ENCODE measurements around the gene ARHGEF1. TPM values are rescaled to one million over a fixed set of nuclear protein-coding genes. Genes with fewer than 3 reads are reported as not detected.
"Not testable (repeated sequence)": the region's sequence is repeated elsewhere in the genome, so short reads cannot be mapped to it uniquely, and the experiment has no call there.

Gene ARHGEF1
- total RNA-seq, 2 donors from 2014 or later: 87.8 to 93.6 TPM

DNA sequence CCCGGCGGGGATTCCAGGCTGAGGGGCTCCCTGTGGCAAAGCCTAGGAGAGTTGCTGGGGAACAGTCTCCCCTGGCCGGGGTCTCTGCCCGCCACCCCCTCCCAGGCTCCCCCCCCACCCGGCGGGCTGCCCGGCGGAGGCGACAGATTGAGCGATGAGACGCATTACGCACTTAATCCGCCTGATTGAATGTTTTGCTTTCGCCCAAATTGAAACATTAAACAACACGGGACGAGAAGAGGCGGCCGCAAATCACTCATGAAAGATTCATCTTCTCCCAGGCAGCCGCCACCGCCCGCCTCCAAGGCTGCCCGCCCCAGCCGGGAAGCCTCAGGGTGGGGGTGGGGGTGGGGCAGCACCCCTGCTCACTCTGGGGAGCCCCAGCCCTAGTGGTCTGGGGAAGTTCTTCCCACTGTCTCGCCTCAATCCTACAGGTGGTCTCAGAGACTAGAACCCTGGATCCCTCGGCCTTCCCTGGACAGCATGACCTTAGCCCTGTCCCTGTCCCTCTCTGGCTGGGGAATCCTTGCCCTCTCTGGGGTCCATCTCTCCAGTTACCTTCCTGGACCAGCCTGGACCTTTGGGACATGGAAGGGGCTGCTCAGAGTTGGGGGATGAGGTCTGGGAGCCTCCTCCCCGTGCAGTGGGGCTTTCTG, 52.9 kb downstream of the ARHGEF1 start:
- ATAC-seq (no peak), DNase-seq (no peak)
- intact Hi-C loops (cut with DNase I, micrococcal nuclease): loop anchor here in 1 of 2 donors (10.0 kb wide), 1 partner anchor 61 kb away; the partner anchor contains the start of gene CD79A

DNA sequence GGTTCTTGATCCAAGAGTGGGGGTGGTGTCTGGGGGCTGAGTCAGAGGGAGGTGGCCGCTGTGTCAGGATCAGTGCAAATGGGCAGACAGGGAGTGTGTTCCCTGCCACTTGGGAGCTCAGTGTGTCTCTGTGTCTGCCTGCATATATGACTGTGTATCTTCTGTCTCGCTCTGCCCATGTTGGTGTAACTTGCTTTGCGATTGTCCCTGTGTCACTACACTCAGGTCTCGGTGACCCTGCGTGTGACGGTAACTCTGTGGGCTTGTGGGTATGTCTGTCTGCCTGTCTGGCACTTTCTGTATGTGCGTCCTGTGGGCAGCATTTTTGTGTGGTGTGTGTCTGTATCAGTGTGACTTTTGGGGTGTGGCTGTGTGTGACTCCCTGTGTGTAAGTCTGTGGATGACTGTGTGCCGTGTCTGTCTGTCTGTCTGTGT, 53.4 kb downstream of the ARHGEF1 start:
- ATAC-seq: no peak
- DNase-seq: no peak
- intact Hi-C loops (cut with DNase I, micrococcal nuclease): loop anchor here in 1 of 2 donors (10.0 kb wide), 1 partner anchor 62 kb away; the partner anchor contains the start of gene CD79A

DNA sequence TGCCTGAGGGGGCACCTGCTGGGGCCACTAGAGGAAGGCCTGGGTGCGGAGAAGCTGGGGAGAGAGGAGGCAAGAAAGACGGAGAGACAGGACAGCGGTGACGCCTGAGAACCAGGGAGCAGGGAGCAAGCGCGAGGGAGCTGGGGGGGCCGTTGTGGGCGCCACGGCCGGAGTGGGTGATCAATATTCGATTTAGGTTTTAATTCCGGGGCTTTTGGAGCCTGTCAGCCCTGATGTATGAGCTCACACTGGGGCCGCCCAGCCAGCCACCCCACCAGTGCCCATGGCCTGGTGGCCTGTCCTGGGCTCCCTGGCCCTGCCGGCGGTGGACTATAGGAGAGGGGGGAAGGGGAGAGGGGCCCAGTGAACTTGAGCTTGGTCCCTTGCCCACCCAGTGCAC, 54.0 kb downstream of the ARHGEF1 start:
- DNase-seq: no peak
- no peak for ATAC-seq
- intact Hi-C loops (cut with DNase I, micrococcal nuclease): loop anchor here in 1 of 2 donors (10.0 kb wide), 1 partner anchor 62 kb away; the partner anchor contains the start of gene CD79A

DNA sequence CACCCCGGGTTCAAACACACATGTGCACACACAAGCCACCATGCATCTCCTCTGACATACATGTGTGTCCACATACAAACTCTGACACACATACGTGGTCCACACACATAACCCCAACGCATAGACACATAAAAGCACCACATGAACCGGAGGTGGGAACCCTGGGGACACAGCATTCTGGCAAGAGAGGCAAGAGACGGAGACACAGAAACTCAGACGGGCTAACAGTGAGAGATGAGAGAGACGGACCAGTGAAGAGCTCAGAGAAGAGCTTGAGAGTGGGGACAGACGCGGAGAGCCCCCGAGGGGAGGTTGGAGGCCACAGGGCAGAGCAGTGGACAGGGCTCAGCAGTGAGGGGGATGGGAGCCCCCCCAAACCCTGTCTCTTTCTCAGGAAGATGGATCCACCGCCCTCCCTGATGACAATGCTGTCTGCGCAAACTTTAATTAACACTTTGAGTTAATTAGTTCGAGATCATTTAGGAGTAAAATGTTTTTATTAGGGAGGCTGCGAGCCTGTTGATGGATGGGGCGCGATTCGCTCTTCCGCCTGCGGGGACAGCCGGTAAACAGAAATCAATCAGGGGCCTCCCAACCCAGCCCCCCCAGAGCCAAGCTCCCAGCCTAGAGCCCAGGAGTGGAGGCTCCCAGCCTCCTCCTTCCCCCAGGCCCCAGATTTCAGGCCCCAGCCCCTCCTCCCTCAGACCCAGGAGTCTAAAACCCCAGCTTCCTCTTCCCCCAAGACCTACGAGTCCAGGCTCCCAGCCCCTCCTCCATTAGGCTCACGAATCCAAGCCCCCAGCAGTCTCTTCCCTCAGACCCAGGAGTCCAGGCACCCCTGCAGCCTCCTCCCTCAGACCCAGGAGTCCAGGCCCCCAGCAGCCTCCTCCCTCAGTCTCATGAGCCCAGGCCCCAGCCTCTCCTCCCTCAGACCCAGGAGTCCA, 54.8 kb downstream of the ARHGEF1 start:
- intact Hi-C loops (cut with DNase I, micrococcal nuclease): loop anchor here in 1 of 2 donors (10.0 kb wide), 1 partner anchor 63 kb away; the partner anchor contains the start of gene CD79A
- no peak for DNase-seq
- no peak for ATAC-seq

DNA sequence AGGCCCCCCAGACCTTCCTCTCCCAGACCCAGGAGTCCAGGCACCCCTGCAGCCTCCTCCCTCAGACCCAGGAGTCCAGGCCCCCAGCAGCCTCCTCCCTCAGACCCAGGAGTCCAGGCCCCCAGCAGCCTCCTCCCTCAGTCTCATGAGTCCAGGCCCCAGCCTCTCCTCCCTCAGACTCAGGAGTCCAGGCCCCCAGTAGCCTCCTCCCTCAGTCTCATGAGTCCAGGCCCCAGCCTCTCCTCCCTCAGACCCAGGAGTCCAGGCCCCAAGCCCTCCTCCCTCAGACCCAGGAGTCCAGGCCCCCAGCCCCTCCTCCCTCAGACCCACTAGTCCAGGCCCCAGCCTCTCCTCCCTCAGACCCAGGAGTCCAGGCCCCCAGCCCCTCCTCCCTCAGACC, 56.2 kb downstream of the ARHGEF1 start:
- not testable (repeated sequence) for DNase-seq, ATAC-seq
- intact Hi-C loops (cut with DNase I, micrococcal nuclease): loop anchor here in 1 of 2 donors (10.0 kb wide), 1 partner anchor 64 kb away; the partner anchor contains the start of gene CD79A

DNA sequence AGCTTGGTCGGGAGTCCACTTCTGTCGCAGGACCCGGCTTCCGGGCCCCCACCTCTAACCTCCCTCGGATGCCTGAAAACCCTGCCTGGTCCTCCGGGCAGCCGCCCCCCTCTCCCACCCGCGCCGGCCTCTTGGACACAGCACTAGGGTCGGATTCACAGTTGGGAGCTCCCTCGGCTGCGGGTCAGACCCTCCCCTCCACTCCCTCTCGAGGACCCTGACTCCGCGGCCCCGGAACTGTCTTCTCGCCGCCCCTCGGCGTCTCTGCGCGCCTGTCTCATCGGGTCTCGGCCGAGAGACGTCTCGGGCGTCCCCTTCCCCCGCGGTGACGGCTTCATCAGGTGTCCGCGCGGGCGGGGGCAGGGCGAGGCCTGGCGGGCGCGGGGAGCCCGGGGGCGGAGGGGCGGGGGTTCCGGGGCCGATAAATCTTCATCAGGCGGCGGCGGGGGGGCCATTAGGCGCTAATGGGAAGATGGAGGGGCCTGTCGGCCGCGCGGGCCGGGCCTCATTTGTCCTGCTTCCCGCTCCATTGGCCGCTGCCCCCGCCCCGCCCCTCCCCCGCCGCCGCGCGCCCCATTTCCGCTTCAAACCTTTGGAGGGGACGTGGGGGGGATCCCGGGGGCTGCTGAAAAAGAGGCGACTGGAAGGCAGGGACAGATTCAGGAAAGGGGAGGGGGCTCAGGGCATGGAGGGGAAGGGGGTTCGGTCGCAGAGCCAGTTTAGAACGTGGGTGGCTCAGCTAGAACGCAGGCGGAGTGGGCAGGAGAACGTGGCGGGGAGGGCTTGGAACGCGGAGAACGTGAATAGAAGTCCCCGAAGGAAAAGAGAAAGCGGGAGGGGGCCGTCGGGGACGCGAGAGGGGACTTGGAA, 57.1 kb downstream of the ARHGEF1 start:
- DNase-seq (peak in 1 of 2 donors; percentile 68), ATAC-seq (peak; percentile 47)
- intact Hi-C loops (cut with DNase I, micrococcal nuclease): loop anchor here in 1 of 2 donors (10.0 kb wide), 1 partner anchor 65 kb away; the partner anchor contains the start of gene CD79A

DNA sequence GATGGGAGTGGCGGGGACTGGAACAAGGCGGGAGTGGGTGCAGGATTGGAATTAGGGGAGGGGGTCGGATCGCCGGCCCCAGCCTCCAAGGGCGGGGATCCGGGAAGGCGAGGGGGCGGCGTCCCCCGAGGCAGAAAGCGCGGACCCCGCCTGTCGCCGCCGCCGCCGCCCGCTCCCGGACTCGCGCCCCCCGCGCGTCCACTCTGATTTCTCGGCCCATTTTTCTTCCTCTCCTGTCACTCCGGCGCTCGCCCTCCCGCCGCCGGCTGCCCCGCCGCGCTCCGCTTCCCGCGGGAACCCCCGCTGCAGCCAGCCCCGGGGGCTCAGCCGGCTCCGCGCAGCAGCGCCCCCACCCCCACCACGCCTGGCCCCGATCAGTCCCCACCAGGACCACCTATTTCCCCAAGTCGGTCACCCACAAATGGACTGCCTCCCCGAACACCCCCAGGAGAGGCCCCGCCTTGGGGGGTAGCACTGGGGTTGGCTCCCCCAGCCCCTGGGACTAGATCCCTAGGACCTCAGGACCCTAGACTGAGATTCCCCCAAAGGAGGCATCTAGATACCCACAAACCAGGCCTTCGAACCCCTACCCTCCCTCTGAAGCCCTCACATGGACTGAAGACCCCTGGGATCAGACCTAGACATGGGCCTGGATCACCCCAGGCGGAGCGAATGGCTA, 57.9 kb downstream of the ARHGEF1 start:
- ATAC-seq: peak; percentile 2
- intact Hi-C loops (cut with DNase I, micrococcal nuclease): no loop called here
- DNase-seq: no peak

DNA sequence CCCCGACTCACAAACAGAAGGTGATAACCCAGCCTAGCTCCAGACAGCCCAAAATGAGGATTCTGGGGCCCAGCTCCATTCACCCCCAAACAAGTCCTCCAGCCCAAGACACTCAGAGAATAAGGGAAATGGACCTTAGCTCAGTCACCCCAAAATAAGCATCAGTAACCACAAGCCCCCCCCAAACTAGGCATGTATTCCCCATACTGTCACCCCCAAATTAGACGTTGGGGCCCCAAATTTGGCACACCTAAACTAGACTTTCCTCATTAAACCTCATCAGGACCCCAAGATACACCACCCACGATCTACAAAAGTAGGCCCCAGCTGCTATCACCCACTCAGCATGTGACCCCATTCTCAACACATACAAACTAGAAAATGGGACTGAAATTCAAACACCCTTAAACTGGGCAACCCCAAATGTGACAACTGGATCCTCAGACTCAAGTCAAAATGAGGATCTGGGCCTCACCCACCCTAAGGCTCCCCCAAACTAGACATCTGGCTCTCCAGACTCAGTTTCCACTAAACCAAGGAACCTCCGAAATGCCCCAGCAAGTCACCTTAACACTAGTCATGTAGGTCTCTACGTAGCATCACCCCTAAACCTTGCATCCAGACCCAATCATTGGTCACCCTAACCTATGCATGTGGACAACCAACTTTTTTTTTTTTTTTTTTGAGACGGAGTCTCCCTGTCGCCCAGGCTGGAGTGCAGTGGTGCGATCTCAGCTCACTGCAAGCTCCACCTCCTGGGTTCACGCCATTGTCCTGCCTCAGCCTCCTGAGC, 58.6 kb downstream of the ARHGEF1 start:
- ATAC-seq: no peak
- no peak for DNase-seq
- intact Hi-C loops (cut with DNase I, micrococcal nuclease): no loop called here

DNA sequence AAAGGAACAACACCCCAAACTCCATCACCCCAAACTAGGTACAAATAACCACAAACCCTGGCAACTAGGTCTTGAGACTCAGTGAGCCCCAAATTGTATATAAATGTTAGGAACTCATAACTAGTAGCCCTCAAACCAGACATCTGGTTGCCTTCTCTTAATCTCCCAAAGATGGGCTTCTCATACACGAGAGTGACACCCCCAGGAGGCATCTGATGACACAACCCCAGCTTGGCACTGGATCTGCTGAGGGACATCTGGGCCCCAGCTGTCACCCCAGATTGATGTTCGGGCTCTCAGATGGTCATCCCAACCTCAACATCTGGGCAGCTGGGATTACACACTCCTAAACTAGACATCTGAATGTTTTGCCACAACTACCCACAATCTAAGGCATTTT, 61.4 kb downstream of the ARHGEF1 start:
- intact Hi-C loops (cut with DNase I, micrococcal nuclease): no loop called here
- ATAC-seq: no peak
- no peak for DNase-seq

DNA sequence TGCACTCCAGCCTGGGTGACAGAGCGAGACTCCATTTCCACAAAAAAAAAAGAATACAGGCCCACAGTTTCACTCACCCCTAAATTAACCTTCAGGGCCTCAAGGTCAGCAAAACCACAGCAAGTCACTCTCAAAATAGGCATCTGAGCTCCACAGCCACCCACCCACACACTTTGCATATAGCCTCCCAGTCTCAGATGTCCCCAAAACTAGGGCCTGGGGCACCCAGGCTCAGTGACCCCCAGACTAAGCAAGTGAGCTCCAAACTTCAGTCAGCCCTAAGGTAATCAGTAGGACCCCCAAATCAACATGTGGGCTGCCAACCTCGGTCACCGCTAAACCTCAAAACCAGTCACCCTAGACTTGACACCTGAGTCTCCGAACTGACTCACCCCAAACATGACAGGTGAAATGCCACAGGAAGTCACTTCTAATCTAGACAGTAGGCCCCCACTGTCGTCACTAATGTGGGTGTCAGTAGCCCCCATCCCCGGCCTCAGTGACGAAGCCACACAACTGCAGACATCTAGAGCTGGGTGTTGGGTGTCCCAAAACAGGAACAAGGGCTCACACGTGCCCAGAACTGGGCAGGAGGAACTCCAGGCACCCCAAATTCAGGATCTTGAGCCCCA, 62.3 kb downstream of the ARHGEF1 start:
- intact Hi-C loops (cut with DNase I, micrococcal nuclease): no loop called here
- peak; percentile 66 to 68 for DNase-seq
- ATAC-seq: peak; percentile 46

DNA sequence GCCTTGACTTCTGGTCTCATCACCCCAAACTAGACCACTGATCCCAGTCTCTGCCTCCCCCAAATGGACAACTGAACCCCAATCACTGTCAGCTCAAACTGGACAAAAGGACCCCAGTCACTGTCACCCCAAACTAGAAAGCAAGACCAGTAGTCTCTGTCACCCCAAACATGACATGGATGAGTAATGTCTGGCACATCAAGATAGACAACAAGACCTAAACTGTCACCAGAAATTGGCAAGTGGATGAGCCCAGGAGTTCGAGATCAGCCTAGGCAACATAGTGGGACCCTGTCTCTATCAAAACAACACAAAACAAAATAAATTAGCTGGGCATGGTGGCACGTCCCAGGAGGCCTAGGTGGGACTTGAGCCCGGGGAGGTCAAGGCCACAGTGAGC, 64.1 kb downstream of the ARHGEF1 start:
- no peak for DNase-seq
- intact Hi-C loops (cut with DNase I, micrococcal nuclease): no loop called here
- ATAC-seq: no peak

DNA sequence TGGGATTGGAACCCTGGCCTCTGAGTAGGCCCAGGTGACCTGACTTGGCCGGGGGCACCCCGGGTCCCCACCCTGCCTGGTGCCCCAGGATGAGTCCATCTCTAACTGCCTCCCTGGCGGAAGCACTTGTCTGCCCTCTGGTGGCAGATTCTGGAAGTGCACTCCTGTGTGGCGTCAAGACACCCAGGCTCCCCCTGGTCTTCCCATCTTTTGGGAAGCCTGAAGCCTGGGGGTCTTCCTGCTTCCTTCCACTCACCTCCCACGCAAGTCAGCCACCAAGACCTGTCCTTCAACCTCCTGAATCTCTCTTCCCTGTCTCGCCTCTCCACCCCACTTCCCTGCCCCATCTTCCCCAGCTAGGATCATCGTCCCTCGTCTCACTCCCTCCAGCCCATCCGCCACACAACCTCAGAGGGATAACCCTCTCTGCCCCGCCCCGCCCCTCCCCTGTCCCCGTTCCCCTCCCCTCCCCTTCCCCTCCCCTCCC, 68.7 kb downstream of the ARHGEF1 start:
- DNase-seq: peak; percentile 71 to 90
- peak; percentile 53 for ATAC-seq
- intact Hi-C loops (cut with DNase I, micrococcal nuclease): loop anchor here in 1 of 2 donors (10.0 kb wide), 1 partner anchor 77 kb away; the partner anchor contains the start of gene CD79A

DNA sequence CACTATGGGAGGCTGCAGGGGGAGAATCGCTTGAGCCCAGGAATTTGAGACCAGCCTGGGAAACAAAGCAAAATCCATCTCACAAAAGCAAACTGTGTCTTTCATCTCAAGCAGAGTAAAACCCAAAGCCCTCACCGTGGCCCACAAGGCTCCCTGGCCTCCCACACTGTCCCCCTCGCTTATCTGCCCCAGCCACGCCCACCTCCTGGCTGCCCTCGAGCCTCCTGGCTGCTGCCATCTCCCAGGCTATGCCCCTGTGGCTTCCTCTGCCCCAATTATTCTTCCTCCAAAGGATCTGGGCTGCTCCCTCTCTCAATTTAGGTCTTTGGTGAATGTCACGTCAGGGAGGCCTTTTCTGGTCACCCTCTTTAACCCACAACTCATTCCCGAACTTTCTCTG, 72.5 kb downstream of the ARHGEF1 start:
- ATAC-seq: no peak
- no peak for DNase-seq
- intact Hi-C loops (cut with DNase I, micrococcal nuclease): loop anchor here in 1 of 2 donors (10.0 kb wide), 1 partner anchor 81 kb away; the partner anchor contains the start of gene CD79A

DNA sequence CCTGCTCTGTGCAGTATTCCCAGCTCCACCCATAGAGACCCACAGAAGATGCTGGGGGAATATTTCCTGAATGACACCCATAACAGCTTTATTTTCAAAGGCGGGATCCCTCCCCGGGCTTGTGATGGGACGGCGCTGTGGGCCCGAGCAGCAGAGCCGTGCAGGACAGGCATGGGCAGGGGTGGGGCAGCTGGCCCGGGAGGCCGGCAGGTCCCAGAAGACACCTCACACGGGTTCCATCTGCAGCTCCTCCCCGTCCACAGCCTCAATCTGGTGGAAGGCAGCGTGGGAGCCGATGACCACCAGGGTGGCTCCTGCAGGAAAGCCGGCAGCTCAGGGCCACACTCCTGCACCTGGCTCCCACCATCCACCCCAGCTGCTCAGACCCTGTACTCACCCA, 73.6 kb downstream of the ARHGEF1 start:
- DNase-seq (peak; percentile 60 to 66), ATAC-seq (peak; percentile 30)

More for the DNA sequence above, 73.6 kb downstream of the ARHGEF1 start:
- intact Hi-C loops (cut with DNase I, micrococcal nuclease): loop anchor here in 1 of 2 donors (10.0 kb wide), 1 partner anchor 82 kb away; the partner anchor contains the start of gene CD79A

Data from left colon (tissue), 2 donors.